ENCODE measurements around the gene KCTD1. TPM values are rescaled to one million over a fixed set of nuclear protein-coding genes. Genes with fewer than 3 reads are reported as not detected.

The KCTD1 gene
- total RNA-seq, 8 experiments from 2014 or later, result 10.7 to 36.9 (median 21.7) TPM

DNA sequence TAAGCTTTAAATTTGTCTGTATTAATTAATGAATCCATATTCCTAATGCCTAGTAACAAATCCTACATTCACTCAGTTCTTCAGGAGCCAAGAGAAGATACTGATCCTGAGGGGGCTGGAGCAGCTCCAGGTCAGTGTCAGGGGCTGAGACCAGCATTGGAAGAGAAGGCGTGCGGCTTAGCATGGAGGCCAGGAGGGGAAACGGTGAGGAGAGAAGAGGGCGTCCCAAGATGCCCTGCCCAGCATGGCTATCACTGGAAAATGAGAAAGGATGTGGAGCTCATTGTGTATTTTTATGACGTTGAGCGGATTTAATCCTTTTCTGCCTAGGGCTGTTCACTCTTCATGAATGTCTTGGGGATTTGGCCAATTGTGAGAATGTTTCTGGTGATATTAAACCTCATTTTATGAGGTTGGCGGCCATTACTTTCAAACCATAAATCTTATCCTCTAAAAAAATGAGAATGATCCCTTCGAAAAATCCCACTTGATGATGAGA lies 131.7 kb downstream of the KCTD1 start:
- ATAC-seq (replicated peaks in 6 of 8), result no peak
- Histone ChIP-seq H3K4me1 (replicated peaks in 1 of 2) (peaks cover 5 to 8% of the 10 kb centered on the region in 2 donors), H3K27ac (no peak overlapping the region), H3K4me3 (no peak overlapping the region)
- in situ Hi-C loops (cut with MboI; ENCODE audit: low pct_unique_long_range_greater_than_20kb in 2 of 9, low sequenced_read_pairs in 9 of 9, unreplicated experiment in 9 of 9), result no loop called here
- WGBS, 10 experiments, result 87 to 100% (median 95%) methylated on average over 2 to 8 of the region's 8 CpGs; no CpG with 5 or more reads in 2 of the 10 experiments

DNA sequence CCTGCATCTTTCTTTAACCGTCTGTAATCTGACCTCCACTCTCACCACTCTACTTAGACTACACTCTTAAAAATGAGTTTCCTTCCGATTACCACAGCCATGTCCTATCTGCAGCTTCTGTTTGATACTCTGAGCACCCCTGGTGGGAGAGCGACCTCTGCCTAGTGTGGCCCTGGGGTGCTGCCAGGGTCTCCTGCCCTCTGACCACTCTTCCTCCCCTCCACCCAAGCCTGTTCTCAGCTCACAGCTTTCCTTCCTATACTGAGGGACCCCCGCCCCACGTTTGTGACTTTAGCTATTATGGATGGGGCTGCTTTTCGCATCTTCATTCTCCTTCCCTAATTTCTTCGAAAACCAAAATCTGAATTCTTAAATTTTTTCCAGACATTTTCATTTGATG lies 132.7 kb downstream of the KCTD1 start:
- no peak for ATAC-seq (replicated peaks in 6 of 8)

DNA sequence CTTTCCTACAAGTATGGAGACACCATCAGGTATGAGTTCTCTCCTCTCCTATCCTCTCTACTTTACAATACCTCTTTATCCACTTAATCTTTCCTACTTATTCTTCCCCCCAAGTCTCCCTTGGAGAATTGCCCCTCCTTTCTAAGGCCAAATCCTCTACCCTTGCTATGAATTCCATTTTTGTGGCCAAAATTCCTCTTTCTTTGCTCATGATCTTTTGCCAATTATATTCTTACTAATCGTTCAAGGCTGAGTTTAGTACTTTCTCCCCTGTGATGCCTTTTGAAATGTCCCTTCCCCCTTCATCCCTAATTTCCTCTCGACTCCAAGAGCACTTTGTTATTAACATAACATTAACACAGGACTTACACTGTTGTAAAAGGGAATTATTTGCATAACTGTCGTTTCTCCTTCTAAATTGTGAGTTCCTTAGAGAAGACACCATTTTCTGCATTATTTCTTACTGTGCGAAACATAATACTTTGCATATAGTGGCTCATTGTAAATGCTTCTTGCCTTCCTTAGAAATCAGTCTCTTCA lies 133.4 kb downstream of the KCTD1 start:
- in situ Hi-C loops (cut with MboI; ENCODE audit: low pct_unique_long_range_greater_than_20kb in 2 of 9, low sequenced_read_pairs in 9 of 9, unreplicated experiment in 9 of 9), result no loop called here
- 18 to 50% (median 31%) methylated on average over 2 to 4 of the region's 4 CpGs for WGBS, 10 experiments

More for the DNA sequence above, 132.7 kb downstream of the KCTD1 start:
- in situ Hi-C loops (cut with MboI; ENCODE audit: low pct_unique_long_range_greater_than_20kb in 2 of 9, low sequenced_read_pairs in 9 of 9, unreplicated experiment in 9 of 9), result no loop called here
- no peak overlapping the region for H3K27ac ChIP-seq
- WGBS, 10 experiments, result 54 to 100% (median 73%) methylated on average over 1 to 7 of the region's 7 CpGs; no CpG with 5 or more reads in 1 of the 10 experiments
- peaks cover 5% of the 10 kb centered on the region in 2 donors for H3K4me1 ChIP-seq (replicated peaks in 1 of 2)
- H3K4me3 ChIP-seq, result no peak overlapping the region

DNA sequence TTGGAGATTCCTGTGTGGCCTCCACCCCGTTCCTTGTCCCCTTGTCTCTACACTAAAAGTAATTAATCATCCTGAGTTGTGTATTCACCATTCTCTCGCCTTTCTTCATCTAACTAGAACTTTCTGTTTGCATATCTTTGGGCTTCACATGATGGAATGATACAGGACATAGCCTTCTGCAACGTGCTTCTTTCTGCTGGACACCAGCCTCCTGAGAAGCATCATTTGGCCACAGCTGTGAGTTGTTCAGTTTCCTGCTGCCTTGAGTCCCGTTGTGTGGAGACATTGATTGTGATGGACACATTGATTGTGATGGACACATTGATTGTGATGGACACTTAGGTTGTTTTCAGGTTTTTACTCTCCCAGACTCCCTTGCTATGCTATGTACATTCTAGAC lies 139.3 kb downstream of the KCTD1 start:
- ATAC-seq (replicated peaks in 6 of 8), result no peak
- Histone ChIP-seq H3K27ac (no peak overlapping the region), H3K4me1 (replicated peaks in 1 of 2) (peaks cover 0 to 3% of the 10 kb centered on the region in 2 donors), H3K4me3 (no peak overlapping the region)
- in situ Hi-C loops (cut with MboI; ENCODE audit: low pct_unique_long_range_greater_than_20kb in 2 of 9, low sequenced_read_pairs in 9 of 9, unreplicated experiment in 9 of 9), result no loop called here
- WGBS, 10 experiments, result 17 to 67% (median 52%) methylated on average over 1 to 4 of the region's 4 CpGs; no CpG with 5 or more reads in 1 of the 10 experiments

More for the DNA sequence above, 133.4 kb downstream of the KCTD1 start:
- H3K4me1 ChIP-seq (replicated peaks in 1 of 2), result peaks cover 5% of the 10 kb centered on the region in 2 donors
- ATAC-seq (replicated peaks in 6 of 8), result no peak
- H3K4me3 ChIP-seq, result no peak overlapping the region
- H3K27ac ChIP-seq, result no peak overlapping the region

DNA sequence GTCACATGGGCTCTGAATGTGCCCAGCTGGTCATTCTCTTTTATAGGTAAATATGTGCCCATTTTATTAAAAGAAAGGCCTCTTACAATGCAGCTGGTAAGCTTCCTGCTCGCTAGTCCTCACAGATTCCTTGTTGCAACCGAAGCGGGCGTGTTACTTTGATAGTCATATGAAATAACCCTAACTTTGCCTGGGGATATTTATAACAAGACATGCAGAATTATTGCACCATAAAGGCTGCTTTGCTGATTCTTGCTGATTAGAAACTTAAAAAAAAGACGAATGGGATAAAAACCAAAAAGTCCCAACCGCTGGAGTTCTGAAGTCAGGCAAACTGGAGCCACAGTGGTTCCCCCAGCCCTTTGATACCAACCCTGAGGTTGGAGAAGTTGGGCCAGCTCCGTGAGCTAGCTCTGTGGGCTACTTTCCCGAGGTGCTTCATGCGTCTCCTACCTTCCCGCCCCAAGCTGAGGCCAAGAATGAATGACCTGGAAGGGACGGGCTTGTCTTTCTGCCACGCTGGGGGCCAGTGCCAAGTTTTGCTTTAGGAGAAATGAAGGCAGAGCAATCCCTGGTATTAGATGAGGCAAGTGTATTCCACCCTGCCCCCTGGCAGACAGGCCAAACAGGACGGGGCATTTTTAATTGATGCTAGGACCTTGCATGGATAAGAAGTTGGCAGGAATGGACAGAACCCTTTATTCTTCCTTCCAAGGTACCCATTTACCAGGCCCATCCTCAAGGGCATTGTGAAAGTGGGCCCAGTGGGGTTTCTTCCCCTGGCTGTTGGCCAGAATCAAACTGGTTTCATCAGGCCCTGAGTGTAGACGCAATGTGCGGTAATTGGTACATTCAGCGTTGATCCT lies 140.4 kb downstream of the KCTD1 start:
- in situ Hi-C loops (cut with MboI; ENCODE audit: low pct_unique_long_range_greater_than_20kb in 2 of 9, low sequenced_read_pairs in 9 of 9, unreplicated experiment in 9 of 9), result no loop called here

DNA sequence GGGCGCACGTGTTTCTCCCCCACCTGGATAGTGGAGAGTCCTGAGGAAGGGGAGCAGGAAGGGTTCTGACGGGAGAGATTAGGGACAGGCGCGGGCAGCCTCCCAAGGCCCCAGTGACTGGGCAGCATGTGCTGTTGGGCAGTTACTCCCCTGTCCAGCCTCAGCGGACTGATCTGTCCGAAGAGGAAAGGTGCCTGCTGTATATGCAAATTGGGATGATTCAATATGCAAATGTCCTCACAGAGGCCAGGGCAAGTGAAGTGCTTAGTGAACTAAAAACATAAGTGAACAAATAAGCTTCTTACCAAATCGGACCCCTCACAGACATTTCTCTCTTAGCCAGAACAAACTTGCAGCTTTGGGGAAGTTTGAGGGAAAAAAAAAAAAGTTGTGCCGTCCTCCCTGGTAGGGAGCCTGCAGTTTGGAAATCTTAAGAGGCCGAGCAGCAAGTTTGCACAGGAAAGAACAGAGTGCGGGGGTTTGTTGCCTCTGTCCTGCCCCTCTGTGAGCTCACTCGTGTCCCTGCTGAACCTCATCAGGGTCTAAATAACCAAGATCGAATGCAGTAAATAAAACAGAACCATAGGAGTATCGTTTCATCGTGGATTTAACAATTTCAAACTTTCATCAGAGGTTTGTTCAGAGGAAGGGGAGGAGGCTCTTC lies 141.4 kb downstream of the KCTD1 start:
- no peak overlapping the region for H3K4me3 ChIP-seq
- no peak overlapping the region for H3K27ac ChIP-seq
- in situ Hi-C loops (cut with MboI; ENCODE audit: low pct_unique_long_range_greater_than_20kb in 2 of 9, low sequenced_read_pairs in 9 of 9, unreplicated experiment in 9 of 9), result no loop called here
- ATAC-seq (replicated peaks in 6 of 8), result peak in 6 of 8 experiments; percentile 27 to 72 (median 58)
- peaks cover 0 to 3% of the 10 kb centered on the region in 2 donors for H3K4me1 ChIP-seq (replicated peaks in 1 of 2)
- 33 to 94% (median 72%) methylated on average over 1 to 12 of the region's 15 CpGs; no CpG with 5 or more reads in 1 of the 10 experiments for WGBS, 10 experiments

More for the DNA sequence above, 140.4 kb downstream of the KCTD1 start:
- WGBS, 10 experiments, result 31 to 100% (median 74%) methylated on average over 3 to 12 of the region's 16 CpGs; no CpG with 5 or more reads in 2 of the 10 experiments
- no peak overlapping the region for H3K27ac ChIP-seq
- H3K4me1 ChIP-seq (replicated peaks in 1 of 2), result peaks cover 0 to 3% of the 10 kb centered on the region in 2 donors
- ATAC-seq (replicated peaks in 6 of 8), result peak in 3 of 8 experiments; percentile 22 to 49 (median 38)
- no peak overlapping the region for H3K4me3 ChIP-seq

DNA sequence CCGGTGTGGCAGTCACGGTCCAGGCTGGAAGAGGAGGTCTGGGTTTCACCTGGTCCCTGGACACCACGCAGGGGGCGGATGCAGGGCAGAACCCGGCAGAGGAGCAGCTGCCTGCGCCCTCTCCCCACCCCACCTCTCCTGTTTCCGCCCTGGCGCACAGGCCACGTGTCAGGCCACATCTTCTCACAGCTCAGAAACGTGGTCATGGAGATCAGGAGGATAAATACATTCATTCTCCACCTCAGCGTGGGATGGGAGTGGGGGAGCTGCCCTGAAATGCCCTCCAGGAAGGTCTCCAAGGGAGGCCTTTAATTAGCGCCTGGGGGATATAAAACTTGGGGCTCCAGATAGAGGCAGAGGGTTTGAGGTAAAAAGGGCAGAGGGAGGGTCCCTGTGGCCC lies 142.0 kb downstream of the KCTD1 start:
- no peak overlapping the region for H3K4me3 ChIP-seq
- in situ Hi-C loops (cut with MboI; ENCODE audit: low pct_unique_long_range_greater_than_20kb in 2 of 9, low sequenced_read_pairs in 9 of 9, unreplicated experiment in 9 of 9), result no loop called here
- H3K4me1 ChIP-seq (replicated peaks in 1 of 2), result peaks cover 0 to 3% of the 10 kb centered on the region in 2 donors
- no peak for ATAC-seq (replicated peaks in 6 of 8)
- no peak overlapping the region for H3K27ac ChIP-seq
- 84 to 100% (median 92%) methylated on average over 2 to 6 of the region's 12 CpGs; no CpG with 5 or more reads in 4 of the 10 experiments for WGBS, 10 experiments

DNA sequence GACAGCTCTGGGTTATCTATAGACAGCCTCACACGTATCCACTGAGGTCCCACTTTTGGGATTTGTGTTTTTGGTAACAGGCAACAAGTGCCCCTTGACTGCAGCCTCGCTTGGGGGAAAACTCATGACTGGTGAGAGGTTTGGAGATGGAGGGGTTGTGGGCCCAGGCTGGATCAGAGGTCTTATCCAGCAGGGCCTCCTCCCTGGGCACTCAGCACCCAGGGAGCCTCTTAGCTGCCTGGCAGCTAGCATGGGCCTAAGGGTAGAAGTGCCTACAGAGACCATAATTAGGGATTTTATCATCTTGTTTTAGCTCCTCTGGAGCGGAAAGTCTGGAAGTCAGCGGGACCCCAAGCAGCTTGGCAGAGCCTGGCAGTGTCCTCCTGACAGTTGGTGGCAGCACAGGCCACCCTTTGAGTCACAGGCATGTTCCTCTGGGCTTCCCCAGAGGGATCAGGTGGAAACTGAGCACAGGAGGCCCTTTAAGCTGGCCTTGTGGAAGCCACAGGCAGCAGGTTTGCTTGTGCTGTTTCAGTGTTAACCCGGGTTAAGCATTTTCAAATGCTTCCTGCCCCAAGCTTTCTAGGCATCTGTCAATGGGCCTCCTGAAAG lies 143.1 kb downstream of the KCTD1 start:
- in situ Hi-C loops (cut with MboI; ENCODE audit: low pct_unique_long_range_greater_than_20kb in 2 of 9, low sequenced_read_pairs in 9 of 9, unreplicated experiment in 9 of 9), result no loop called here
- ATAC-seq (replicated peaks in 6 of 8), result peak in 7 of 8 experiments; percentile 57 to 83 (median 64)
- H3K27ac ChIP-seq, result no peak overlapping the region
- H3K4me3 ChIP-seq, result no peak overlapping the region
- peaks cover 0 to 3% of the 10 kb centered on the region in 2 donors for H3K4me1 ChIP-seq (replicated peaks in 1 of 2)
- WGBS, 10 experiments, result 27 to 43% (median 35%) methylated on average over 1 to 3 of the region's 5 CpGs; no CpG with 5 or more reads in 4 of the 10 experiments
